Fibroblast of the aortic adventitia (primary cell): ENCODE measurements around the gene PRKN. TPM values are rescaled to one million over a fixed set of nuclear protein-coding genes. Genes with fewer than 3 reads are reported as not detected.
A peak's percentile ranks its signal among the peaks of the same experiment; 100 is the strongest.

Source experiments
- DNase-seq: peaks from one replicate; pipeline ENCODE4 v3.0.0-alpha.2; 2010; ENCODE audit warnings: low read depth
- H3K4me3 ChIP-seq: 2 replicates; pipeline ENCODE4 v1.5.1; 2011; ENCODE audit warnings: low read depth, mild to moderate bottlenecking, control low read depth, low read length, moderate library complexity
- total RNA-seq: library from RNA; depleted of rRNA; stranded (reverse); fragments of >200 nt; gene quantifications from 2 replicates; pipeline ENCODE4 v1.2.3, GENCODE V29; 2012; ENCODE audit warnings: low replicate concordance
- TF ChIP-seq, protein P1 (sequence below): IDR thresholded peaks from 2 replicates; pipeline ENCODE4 v1.5.1; 2011; ENCODE audit warnings: mild to moderate bottlenecking, low read length, control low read depth, inconsistent platforms; ENCODE audit not compliant: insufficient read depth

The PRKN gene
- total RNA-seq, 1 donor, result 2.0 TPM

DNA sequence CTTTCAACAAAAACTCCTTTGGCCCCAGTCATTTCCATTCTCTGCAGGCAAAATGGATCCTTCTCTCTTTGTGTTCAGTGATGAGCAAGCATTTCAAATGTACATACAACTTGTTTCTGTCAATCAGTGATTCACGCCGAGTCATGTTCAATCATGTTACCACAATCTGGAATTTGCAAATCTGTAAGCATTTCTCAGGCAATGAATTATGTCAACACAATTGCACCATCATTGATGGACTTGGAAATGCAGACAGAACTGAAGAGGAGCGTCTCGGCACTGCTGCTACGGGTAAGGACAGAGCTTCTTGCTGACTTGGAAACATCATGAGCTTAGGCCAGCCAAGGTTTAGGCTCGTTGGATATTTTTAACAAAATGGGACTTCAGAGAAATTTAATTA lies 1320.9 kb downstream of the PRKN start:
- H3K4me3 ChIP-seq, result no peak overlapping the region

DNA sequence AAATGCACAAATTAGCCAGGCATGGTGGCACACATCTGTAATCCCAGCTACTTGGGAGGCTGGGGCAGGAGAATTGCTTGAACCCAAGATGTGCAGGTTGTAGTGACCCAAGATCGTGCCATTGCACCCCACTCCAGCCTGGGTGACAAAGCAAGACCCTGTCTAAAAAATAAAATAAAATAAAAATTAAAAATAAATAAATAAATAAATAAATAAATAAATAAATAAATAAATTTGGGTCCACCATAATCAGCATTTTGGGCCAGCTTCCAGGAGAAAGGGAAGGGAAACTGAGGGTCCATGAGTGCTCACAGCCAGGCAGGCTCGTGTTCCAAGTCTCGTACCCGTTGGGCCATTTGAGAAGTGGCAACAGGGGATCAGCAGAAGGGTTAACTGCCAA lies 1322.1 kb downstream of the PRKN start:
- H3K4me3 ChIP-seq, result no peak overlapping the region
- TF ChIP-seq, protein P1, sequence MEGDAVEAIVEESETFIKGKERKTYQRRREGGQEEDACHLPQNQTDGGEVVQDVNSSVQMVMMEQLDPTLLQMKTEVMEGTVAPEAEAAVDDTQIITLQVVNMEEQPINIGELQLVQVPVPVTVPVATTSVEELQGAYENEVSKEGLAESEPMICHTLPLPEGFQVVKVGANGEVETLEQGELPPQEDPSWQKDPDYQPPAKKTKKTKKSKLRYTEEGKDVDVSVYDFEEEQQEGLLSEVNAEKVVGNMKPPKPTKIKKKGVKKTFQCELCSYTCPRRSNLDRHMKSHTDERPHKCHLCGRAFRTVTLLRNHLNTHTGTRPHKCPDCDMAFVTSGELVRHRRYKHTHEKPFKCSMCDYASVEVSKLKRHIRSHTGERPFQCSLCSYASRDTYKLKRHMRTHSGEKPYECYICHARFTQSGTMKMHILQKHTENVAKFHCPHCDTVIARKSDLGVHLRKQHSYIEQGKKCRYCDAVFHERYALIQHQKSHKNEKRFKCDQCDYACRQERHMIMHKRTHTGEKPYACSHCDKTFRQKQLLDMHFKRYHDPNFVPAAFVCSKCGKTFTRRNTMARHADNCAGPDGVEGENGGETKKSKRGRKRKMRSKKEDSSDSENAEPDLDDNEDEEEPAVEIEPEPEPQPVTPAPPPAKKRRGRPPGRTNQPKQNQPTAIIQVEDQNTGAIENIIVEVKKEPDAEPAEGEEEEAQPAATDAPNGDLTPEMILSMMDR, result no peak
- no peak for DNase-seq

More for the DNA sequence above, 1320.9 kb downstream of the PRKN start:
- DNase-seq, result peak; percentile 81
- TF ChIP-seq, protein P1, result no peak

DNA sequence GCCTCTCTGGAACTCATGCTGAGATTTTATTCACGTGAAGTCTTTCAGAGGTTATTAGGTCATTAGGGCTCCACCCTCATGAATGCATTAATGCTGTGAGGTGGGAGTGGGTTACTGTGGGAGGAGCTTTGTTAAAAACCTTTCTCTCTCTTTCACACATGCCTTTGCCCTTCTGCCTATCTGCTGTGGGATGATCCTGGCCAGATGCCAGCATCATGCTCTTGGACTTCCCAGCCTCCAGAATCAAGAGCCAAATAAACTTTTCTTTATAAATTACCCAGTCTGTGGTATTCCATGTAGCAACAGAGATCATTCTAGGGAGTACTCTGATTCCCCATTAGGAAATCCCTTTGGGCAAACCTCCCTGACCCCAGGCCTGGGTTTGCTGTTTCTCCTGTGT lies 1323.8 kb downstream of the PRKN start:
- TF ChIP-seq, protein P1, result no peak
- no peak for DNase-seq
- no peak overlapping the region for H3K4me3 ChIP-seq

DNA sequence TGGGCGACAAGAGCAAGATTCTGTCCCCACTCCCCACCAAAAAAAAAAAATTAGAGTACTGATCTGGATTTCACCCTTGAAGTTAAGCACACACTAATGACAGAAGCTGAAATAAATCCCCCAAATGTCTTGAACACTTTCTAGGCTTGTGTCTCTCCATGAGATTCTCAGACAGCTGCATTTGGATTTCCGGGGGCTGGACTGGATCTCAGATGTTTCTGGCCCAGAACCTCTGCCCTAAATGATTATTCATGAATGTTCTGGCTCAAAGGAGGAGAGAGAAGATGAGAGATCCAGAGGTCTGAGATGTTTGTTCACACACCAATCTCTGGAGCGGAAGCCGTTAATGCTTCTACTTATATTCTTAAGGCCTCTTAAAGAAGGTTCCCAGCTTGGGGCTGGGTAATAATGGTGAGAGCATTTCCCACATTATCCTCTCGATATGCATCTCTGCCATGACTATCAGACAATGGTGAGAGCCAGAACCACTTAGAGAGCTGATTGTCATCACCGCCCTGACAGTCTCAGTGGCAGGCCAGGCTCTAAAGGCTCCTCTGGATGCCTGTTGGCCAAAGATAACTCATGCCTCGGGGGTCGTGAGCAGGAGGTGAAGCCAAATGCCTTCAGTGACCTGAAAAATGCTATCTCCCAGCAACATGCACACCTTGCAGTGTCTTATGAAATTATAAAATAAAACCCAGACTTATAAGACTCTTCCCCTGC lies 1325.8 kb downstream of the PRKN start:
- H3K4me3 ChIP-seq, result no peak overlapping the region
- TF ChIP-seq, protein P1, result no peak
- no peak for DNase-seq

DNA sequence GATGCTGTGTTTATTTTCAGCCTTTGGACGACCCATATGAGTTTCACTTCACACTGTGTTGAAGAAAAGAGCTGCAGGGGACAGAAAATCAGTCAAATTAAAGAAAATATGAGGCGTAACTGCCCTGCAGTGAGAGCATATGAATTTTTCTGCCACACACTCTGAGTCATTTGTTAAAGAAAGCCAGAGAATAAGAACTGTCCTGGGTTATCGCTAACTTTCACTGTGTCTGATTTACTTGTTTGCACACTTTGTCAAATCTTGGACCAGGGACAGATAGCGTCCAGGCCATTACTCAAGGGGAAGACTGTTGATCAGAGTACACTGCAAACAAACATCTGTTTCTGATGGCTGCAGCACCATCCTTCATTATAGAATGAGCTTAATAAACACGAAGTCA lies 1326.9 kb downstream of the PRKN start:
- H3K4me3 ChIP-seq, result no peak overlapping the region
- TF ChIP-seq, protein P1, result no peak
- no peak for DNase-seq

DNA sequence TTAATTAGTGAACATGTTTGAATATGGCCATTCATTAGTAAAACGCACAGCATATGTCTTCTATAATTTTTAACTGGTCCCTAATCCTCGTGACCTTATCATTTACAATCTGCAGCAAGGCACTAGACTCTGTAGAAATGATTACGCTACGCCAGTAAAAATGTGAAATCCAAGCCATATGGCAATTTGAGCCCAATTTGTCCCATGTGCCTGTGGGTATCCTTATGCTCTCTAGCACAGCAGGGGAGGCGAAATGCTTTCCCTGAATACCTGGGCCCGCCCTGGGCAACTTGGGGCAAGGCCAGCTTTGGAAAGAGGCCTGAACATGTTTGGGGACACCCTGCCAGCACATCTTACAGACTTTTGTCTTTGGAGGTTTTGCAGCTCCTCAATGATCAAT lies 1331.0 kb downstream of the PRKN start:
- TF ChIP-seq, protein P1, result no peak
- H3K4me3 ChIP-seq, result no peak overlapping the region
- no peak for DNase-seq

DNA sequence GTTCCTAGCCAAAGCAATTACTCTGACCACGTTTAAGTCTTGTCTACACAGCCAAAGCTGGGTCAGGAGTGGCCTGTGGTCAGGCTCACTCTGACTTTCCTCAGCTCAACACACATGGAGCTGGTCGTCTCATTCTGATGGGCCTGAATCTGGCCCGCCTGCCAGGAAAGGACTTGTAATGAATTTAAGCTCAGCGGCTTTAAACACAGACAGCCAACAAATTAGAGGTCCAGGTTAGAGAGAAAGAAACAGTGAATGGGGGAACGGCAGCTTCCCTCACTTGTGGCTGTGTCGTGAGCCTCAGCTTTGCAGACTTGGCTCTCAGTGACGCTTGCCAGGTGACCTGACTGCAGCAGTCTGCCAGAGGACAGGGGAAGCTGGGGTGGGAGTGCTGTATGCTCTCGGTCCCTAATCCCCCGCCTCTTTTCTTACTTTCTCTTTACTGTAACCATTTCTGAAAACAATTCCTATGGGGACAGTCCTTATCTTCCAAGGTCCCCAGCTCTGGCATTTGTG lies 1331.8 kb downstream of the PRKN start:
- no peak overlapping the region for H3K4me3 ChIP-seq
- TF ChIP-seq, protein P1, result no peak
- DNase-seq, result no peak
